ENCODE measurements around the gene CLDN4. TPM values are rescaled to one million over a fixed set of nuclear protein-coding genes. Genes with fewer than 3 reads are reported as not detected.

CLDN4 gene
- total RNA-seq, 1 experiment from 2014 or later, result 0.28 TPM

DNA sequence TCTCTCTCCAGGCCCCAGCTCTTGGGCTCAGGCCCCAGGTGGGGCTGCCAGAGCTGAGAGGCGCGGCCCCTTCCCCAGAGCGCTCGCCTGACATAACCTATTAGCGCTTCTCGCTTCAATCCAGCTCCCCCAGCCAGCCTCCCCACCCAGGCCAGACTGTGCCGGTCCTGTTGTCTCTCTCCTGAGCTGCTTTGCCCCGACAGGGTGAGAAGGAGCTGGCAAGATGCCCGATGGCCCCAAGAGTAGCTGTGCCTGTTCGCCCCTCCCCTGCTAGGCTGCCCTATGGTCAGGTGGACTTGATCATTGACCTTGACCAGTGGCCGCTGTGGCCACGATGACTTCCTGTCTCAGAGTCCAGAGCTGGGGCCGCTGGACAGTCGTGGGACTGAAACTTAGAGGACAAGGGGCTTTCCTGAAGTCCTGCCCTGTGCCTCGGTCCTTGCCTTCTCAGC, 39.3 kb downstream of the CLDN4 start:
- no peaks in the 10 kb centered on the region for H3K4me1 Mint-ChIP-seq (ENCODE audit: insufficient read depth, unreplicated experiment)
- H3K27ac Mint-ChIP-seq (ENCODE audit: low read depth, unreplicated experiment), result no peak overlapping the region
- peaks cover 14% of the 10 kb centered on the region for H3K27me3 Mint-ChIP-seq (ENCODE audit: insufficient read depth, unreplicated experiment)
- TF ChIP-seq, protein P1, sequence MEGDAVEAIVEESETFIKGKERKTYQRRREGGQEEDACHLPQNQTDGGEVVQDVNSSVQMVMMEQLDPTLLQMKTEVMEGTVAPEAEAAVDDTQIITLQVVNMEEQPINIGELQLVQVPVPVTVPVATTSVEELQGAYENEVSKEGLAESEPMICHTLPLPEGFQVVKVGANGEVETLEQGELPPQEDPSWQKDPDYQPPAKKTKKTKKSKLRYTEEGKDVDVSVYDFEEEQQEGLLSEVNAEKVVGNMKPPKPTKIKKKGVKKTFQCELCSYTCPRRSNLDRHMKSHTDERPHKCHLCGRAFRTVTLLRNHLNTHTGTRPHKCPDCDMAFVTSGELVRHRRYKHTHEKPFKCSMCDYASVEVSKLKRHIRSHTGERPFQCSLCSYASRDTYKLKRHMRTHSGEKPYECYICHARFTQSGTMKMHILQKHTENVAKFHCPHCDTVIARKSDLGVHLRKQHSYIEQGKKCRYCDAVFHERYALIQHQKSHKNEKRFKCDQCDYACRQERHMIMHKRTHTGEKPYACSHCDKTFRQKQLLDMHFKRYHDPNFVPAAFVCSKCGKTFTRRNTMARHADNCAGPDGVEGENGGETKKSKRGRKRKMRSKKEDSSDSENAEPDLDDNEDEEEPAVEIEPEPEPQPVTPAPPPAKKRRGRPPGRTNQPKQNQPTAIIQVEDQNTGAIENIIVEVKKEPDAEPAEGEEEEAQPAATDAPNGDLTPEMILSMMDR (IDR thresholded peaks at IDR 0.05; ENCODE audit: unreplicated experiment), result no peak
- no peak overlapping the region for H3K4me3 Mint-ChIP-seq (ENCODE audit: unreplicated experiment)
- intact Hi-C loops (cut with micrococcal nuclease), result no loop called here
- H3K36me3 Mint-ChIP-seq (ENCODE audit: insufficient read depth, unreplicated experiment), result no peaks in the 10 kb centered on the region
- no peak for DNase-seq (ENCODE audit: unreplicated experiment)
- BruUV-seq (replicated peaks), result no TSS peak
- POLR2A ChIA-PET, result interaction anchor here (0.6 kb wide), 1 partner anchor 95 kb away, joined by 3 read pairs; no protein-coding TSS in a partner anchor
- CTCF ChIA-PET, result interaction anchor here (0.6 to 1.1 kb wide), 3 partner anchors 10 to 182 kb away, joined by 3 to 4 read pairs (median 4); no protein-coding TSS in a partner anchor
- no peaks in the 10 kb centered on the region for H3K9me3 Mint-ChIP-seq (ENCODE audit: unreplicated experiment)

- DNase-seq (ENCODE audit: unreplicated experiment), result no peak
- H3K27ac Mint-ChIP-seq (ENCODE audit: low read depth, unreplicated experiment), result no peak overlapping the region
- ChIA-PET POLR2A (no interaction called here), CTCF (interaction anchor here (0.6 kb wide), 2 partner anchors 90 to 215 kb away, joined by 3 to 4 read pairs; no protein-coding TSS in a partner anchor)
- no peak overlapping the region for H3K4me3 Mint-ChIP-seq (ENCODE audit: unreplicated experiment)
- H3K4me1 Mint-ChIP-seq (ENCODE audit: insufficient read depth, unreplicated experiment), result no peaks in the 10 kb centered on the region
- no TSS peak for BruUV-seq (replicated peaks)
- TF ChIP-seq, protein P1 (IDR thresholded peaks at IDR 0.05; ENCODE audit: unreplicated experiment), result no peak
- intact Hi-C loops (cut with micrococcal nuclease), result no loop called here
- no peaks in the 10 kb centered on the region for H3K36me3 Mint-ChIP-seq (ENCODE audit: insufficient read depth, unreplicated experiment)
- peaks cover 14% of the 10 kb centered on the region for H3K27me3 Mint-ChIP-seq (ENCODE audit: insufficient read depth, unreplicated experiment)
- H3K9me3 Mint-ChIP-seq (ENCODE audit: unreplicated experiment), result no peaks in the 10 kb centered on the region
These were observed 40.6 kb downstream of the CLDN4 start for GRCh38 chr7:73871163-73872011.

GRCh38 chr7:73872056-73872908, 41.5 kb downstream of the CLDN4 start:
- no peak overlapping the region for H3K4me3 Mint-ChIP-seq (ENCODE audit: unreplicated experiment)
- CTCF ChIA-PET, result interaction anchor here (0.6 to 0.7 kb wide), 2 partner anchors 89 to 529 kb away, joined by 3 to 4 read pairs; no protein-coding TSS in a partner anchor
- DNase-seq (ENCODE audit: unreplicated experiment), result no peak
- H3K36me3 Mint-ChIP-seq (ENCODE audit: insufficient read depth, unreplicated experiment), result no peaks in the 10 kb centered on the region
- BruUV-seq (replicated peaks), result no TSS peak
- intact Hi-C loops (cut with micrococcal nuclease), result no loop called here
- TF ChIP-seq, protein P1 (IDR thresholded peaks at IDR 0.05; ENCODE audit: unreplicated experiment), result no peak
- H3K27ac Mint-ChIP-seq (ENCODE audit: low read depth, unreplicated experiment), result no peak overlapping the region
- POLR2A ChIA-PET, result no interaction called here
- no peaks in the 10 kb centered on the region for H3K4me1 Mint-ChIP-seq (ENCODE audit: insufficient read depth, unreplicated experiment)
- no peaks in the 10 kb centered on the region for H3K9me3 Mint-ChIP-seq (ENCODE audit: unreplicated experiment)
- H3K27me3 Mint-ChIP-seq (ENCODE audit: insufficient read depth, unreplicated experiment), result peaks cover 14% of the 10 kb centered on the region

DNA sequence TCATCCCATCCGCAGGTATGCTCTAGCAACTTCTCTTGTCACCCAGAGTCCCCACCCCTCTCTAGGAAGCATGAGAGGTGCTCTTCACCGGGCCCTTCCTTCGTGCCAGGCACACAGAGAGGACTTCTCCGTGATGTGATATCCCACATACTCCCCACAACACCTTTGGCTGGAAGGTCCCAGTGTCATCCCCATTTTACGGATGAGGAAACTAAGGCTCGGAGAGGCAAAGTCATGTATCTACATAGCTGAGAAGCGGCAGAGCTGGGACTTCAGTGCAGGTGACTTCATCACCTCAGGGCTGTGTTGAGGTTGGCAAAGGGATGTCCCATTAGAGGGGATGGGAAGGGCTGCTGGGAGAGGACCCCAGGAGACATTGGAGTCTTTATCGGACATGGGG, 45.6 kb downstream of the CLDN4 start:
- intact Hi-C loops (cut with micrococcal nuclease), result no loop called here
- no peak for DNase-seq (ENCODE audit: unreplicated experiment)
- POLR2A ChIA-PET, result no interaction called here
- CTCF ChIA-PET, result interaction anchor here (0.5 to 1.2 kb wide), 2 partner anchors 150 to 516 kb away, joined by 3 to 5 read pairs; no protein-coding TSS in a partner anchor
- H3K4me1 Mint-ChIP-seq (ENCODE audit: insufficient read depth, unreplicated experiment), result peaks cover 7% of the 10 kb centered on the region
- no peak overlapping the region for H3K4me3 Mint-ChIP-seq (ENCODE audit: unreplicated experiment)
- no peak overlapping the region for H3K27ac Mint-ChIP-seq (ENCODE audit: low read depth, unreplicated experiment)
- peaks cover 14% of the 10 kb centered on the region for H3K27me3 Mint-ChIP-seq (ENCODE audit: insufficient read depth, unreplicated experiment)
- no TSS peak for BruUV-seq (replicated peaks)
- no peaks in the 10 kb centered on the region for H3K9me3 Mint-ChIP-seq (ENCODE audit: unreplicated experiment)
- no peaks in the 10 kb centered on the region for H3K36me3 Mint-ChIP-seq (ENCODE audit: insufficient read depth, unreplicated experiment)
- TF ChIP-seq, protein P1 (IDR thresholded peaks at IDR 0.05; ENCODE audit: unreplicated experiment), result no peak
